Esophagus squamous epithelium (tissue), 5 donors: ENCODE data around the gene AGMO. TPM values are rescaled to one million over a fixed set of nuclear protein-coding genes. Genes with fewer than 3 reads are reported as not detected.

Experiments used
- DNase-seq: peaks from one replicate; lab custom pipeline; 2025; lab: John Stamatoyannopoulos, UW
- H3K27ac ChIP-seq, 4 donors: fragments of 200-600 bp; sonication (generic); one replicate each; pipeline ENCODE4 v1.5.1; 2016 to 2019; ENCODE audit warnings: mild to moderate bottlenecking in 1 of 4
- H3K27me3 ChIP-seq, 4 donors: fragments of 200-600 bp; sonication (generic); 1 replicate in 3 of 4; 2 replicates in 1 of 4; pipeline versions ENCODE4 v1.5.1 to v1.6.0; 2017 to 2021; ENCODE audit warnings: antibody characterized with exemption in 1 of 4
- H3K36me3 ChIP-seq, 3 donors: fragments of 200-600 bp; sonication (generic); one replicate each; pipeline ENCODE4 v1.5.1; 2016 to 2019
- H3K4me1 ChIP-seq, 3 donors: fragments of 200-600 bp; sonication (generic); one replicate each; pipeline ENCODE4 v1.5.1; 2017 to 2019
- H3K4me3 ChIP-seq, 4 donors: fragments of 200-600 bp; sonication (generic); 1 replicate in 3 of 4; 2 replicates in 1 of 4; pipeline ENCODE4 v1.5.1; 2016 to 2019; ENCODE audit warnings: mild to moderate bottlenecking in 2 of 4, moderate library complexity in 1 of 4
- H3K9me3 ChIP-seq, 3 donors: fragments of 200-600 bp; sonication (generic); one replicate each; pipeline ENCODE4 v1.5.1; 2016 to 2019
- CTCF ChIP-seq, 6 experiments: fragments of 450-650 bp in 4 of 6; fragments of 200-600 bp in 2 of 6; sonication (generic) in 2 of 6; IDR thresholded peaks; one replicate each; pipeline ENCODE4 v1.5.1; 2016 to 2019; ENCODE audit warnings: antibody characterized with exemption in 6 of 6, mild to moderate bottlenecking in 4 of 6, moderate library complexity in 4 of 6
- POLR2A ChIP-seq, 4 donors: fragments of 450-650 bp; IDR thresholded peaks; one replicate each; pipeline ENCODE4 v1.6.1; 2017; ENCODE audit warnings: antibody characterized with exemption in 4 of 4, mild to moderate bottlenecking in 4 of 4, moderate library complexity in 3 of 4
- WGBS, 2 donors: methylation state at CpG; one replicate each; pipeline ENCODE4 v1.1.5; 2018; 5-methylcytosine and 5-hydroxymethylcytosine counted together
- intact Hi-C: fragments of 100-400 bp; cut with DNase I; formaldehyde crosslinking; loops from one replicate; pipeline ENCODE4 v1.15.0; 2022
- total RNA-seq, 4 donors: library from RNA; depleted of rRNA; stranded (reverse); fragments of >200 nt; gene quantifications; one replicate each; pipeline ENCODE4 v1.1.0, GENCODE V29; 2016
- donor health status: DM: yes; HTN: yes; CAD: no.

Gene AGMO
- total RNA-seq, 4 donors from 2014 or later: 0.38 to 0.53 TPM; not detected in 2

- no peak overlapping the region for H3K4me3 ChIP-seq
- H3K27me3 ChIP-seq: no peaks in the 10 kb centered on the region
- no peak overlapping the region for H3K27ac ChIP-seq
- no peak for DNase-seq
- H3K36me3 ChIP-seq: no peaks in the 10 kb centered on the region
- H3K4me1 ChIP-seq: no peaks in the 10 kb centered on the region
- intact Hi-C loops: no loop called here
- no peak for TF ChIP-seq POLR2A (IDR thresholded peaks at IDR 0.05)
- 28 to 42% methylated on average over 2 of the region's 2 CpGs for WGBS, 2 donors
- peaks cover 0 to 7% (median 0%) of the 10 kb centered on the region in 3 donors for H3K9me3 ChIP-seq
Observed at GRCh38 chr7:15236952-15237351, 324.9 kb downstream of the AGMO start.

DNA sequence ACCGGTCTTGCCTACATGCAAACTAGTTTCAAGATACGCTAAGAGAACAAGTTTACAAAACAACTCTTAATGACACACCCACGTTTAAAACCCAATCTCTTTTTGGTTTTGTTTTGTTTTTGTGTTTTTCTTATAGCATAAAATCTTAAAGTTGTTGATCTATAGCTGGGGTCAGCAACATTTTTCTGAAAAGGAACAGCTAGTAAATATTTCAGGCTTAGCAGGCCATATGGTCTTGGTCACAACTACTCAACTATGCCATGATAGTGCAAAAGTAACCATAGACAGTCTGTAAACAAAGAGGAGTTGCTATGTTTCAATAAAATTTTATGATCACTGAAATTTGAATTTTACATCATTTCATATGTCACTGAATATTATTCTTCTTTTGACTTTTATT, 327.4 kb downstream of the AGMO start:
- 75 to 77% methylated on average over 3 of the region's 3 CpGs for WGBS, 2 donors

DNA sequence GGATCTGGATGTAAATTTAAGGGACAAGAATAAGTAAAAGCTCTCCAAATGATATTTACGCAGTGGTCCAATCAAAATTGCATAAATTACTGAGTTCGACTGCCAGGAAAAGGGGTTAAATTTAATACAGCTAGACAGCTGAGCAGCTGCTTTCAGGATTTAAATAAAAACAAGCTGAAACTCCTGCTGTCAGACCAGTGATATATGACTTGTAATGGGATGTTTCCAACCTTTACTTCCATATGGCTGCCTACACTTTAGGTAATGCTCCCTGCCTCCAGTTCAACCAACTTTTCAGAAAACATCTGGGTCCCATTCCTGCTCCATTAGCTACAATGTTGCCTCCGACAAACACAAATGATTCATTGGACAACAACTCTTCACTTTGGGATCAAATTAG, 333.0 kb downstream of the AGMO start:
- no peak overlapping the region for H3K27ac ChIP-seq
- no peaks in the 10 kb centered on the region for H3K4me1 ChIP-seq
- intact Hi-C loops: no loop called here
- no peaks in the 10 kb centered on the region for H3K36me3 ChIP-seq
- WGBS, 2 donors: 55 to 70% methylated on average over 3 of the region's 3 CpGs
- TF ChIP-seq CTCF (IDR thresholded peaks at IDR 0.05): no peak
- no peak for TF ChIP-seq POLR2A (IDR thresholded peaks at IDR 0.05)
- no peaks in the 10 kb centered on the region for H3K27me3 ChIP-seq
- H3K9me3 ChIP-seq: peaks cover 0 to 7% (median 0%) of the 10 kb centered on the region in 3 donors
- H3K4me3 ChIP-seq: no peak overlapping the region
- DNase-seq: no peak

More for the DNA sequence above, 327.4 kb downstream of the AGMO start:
- H3K9me3 ChIP-seq: peaks cover 0 to 7% (median 0%) of the 10 kb centered on the region in 3 donors
- H3K27me3 ChIP-seq: no peaks in the 10 kb centered on the region
- no peaks in the 10 kb centered on the region for H3K36me3 ChIP-seq
- intact Hi-C loops: no loop called here
- DNase-seq: no peak
- no peak overlapping the region for H3K4me3 ChIP-seq
- H3K4me1 ChIP-seq: no peaks in the 10 kb centered on the region
- TF ChIP-seq POLR2A (IDR thresholded peaks at IDR 0.05) (no peak), CTCF (IDR thresholded peaks at IDR 0.05) (no peak)
- H3K27ac ChIP-seq: no peak overlapping the region

DNA sequence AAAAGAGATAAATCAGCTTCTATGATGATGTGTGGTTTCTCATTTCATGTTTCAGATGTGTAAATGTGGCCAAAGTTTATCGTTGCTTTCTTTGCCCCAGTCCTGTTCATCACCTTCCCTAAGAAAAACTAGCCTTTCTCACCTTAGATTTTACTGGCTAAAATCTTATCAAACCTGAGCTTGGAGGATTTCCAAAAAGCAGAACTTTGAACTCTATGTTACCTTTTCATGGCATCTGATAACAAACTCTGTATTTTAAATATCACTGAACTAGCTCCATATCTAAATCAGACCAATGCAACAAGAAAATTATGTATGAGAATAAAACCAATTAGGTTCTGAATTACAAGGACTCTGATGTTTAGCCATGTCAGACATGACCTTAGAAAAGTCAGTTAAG, 335.8 kb downstream of the AGMO start:
- TF ChIP-seq CTCF (IDR thresholded peaks at IDR 0.05) (no peak), POLR2A (IDR thresholded peaks at IDR 0.05) (no peak)
- H3K4me3 ChIP-seq: no peak overlapping the region
- no peaks in the 10 kb centered on the region for H3K27me3 ChIP-seq
- intact Hi-C loops: no loop called here
- no peak for DNase-seq
- H3K9me3 ChIP-seq: no peaks in the 10 kb centered on the region
- WGBS, 2 donors: 62 to 88% methylated on average over 1 of the region's 1 CpG
- H3K36me3 ChIP-seq: no peaks in the 10 kb centered on the region
- no peak overlapping the region for H3K27ac ChIP-seq
- no peaks in the 10 kb centered on the region for H3K4me1 ChIP-seq

- intact Hi-C loops: no loop called here
- no peaks in the 10 kb centered on the region for H3K9me3 ChIP-seq
- H3K36me3 ChIP-seq: no peaks in the 10 kb centered on the region
- H3K4me1 ChIP-seq: no peaks in the 10 kb centered on the region
- H3K4me3 ChIP-seq: no peak overlapping the region
- TF ChIP-seq POLR2A (IDR thresholded peaks at IDR 0.05) (no peak), CTCF (IDR thresholded peaks at IDR 0.05) (no peak)
- H3K27ac ChIP-seq: no peak overlapping the region
- 39 to 42% methylated on average over 1 of the region's 1 CpG for WGBS, 2 donors
- no peaks in the 10 kb centered on the region for H3K27me3 ChIP-seq
- DNase-seq: no peak
Observed at GRCh38 chr7:15219758-15220157, 342.1 kb downstream of the AGMO start.

DNA sequence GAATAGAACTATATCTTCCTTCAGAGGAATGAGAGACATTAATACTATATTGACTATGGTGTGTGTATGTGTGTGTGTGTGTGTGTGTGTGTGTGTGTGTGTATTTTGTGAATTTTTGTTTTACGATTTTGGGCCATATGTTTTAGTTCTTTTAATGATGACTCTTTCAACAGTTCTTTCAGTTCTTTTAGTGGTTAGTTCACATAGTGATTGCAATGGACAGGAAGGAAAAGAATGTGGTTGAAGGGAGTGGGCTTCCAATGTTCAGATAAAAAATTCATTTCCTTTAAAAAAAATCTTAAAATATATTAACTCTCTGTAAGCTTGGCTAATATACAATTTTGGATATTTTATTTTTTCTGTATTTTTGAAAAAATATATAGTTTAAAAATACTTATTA, 343.6 kb downstream of the AGMO start:
- no peaks in the 10 kb centered on the region for H3K9me3 ChIP-seq
- H3K4me1 ChIP-seq: no peaks in the 10 kb centered on the region
- intact Hi-C loops: no loop called here
- no peak overlapping the region for H3K4me3 ChIP-seq
- DNase-seq: no peak
- TF ChIP-seq CTCF (IDR thresholded peaks at IDR 0.05) (no peak), POLR2A (IDR thresholded peaks at IDR 0.05) (no peak)
- H3K27me3 ChIP-seq: no peaks in the 10 kb centered on the region
- 50 to 53% methylated on average over 1 of the region's 1 CpG for WGBS, 2 donors
- H3K27ac ChIP-seq: no peak overlapping the region
- no peaks in the 10 kb centered on the region for H3K36me3 ChIP-seq
